ENCODE measurements around the gene DCDC2B. TPM values are rescaled to one million over a fixed set of nuclear protein-coding genes. Genes with fewer than 3 reads are reported as not detected.

DCDC2B gene
- total RNA-seq, 1 experiment from 2014 or later: 0.27 TPM

GRCh38 chr1:32186077-32186476 is 22.8 kb upstream of the DCDC2B start:
- CTCF ChIA-PET: no interaction called here
- RAD21 ChIA-PET (ENCODE audit: low non-redundant PET in 1 of 2, low total read pairs in 2 of 2, uncharacterized antibody in 2 of 2, unreplicated experiment in 2 of 2): no interaction called here
- Histone ChIP-seq H3K79me2 (ENCODE audit: insufficient read depth, low read length) (peaks cover 81% of the 10 kb centered on the region), H4K20me1 (ENCODE audit: insufficient read depth) (peaks cover 15% of the 10 kb centered on the region; the same call in 1 of the 2 replicates), H3K36me3 (ENCODE audit: control insufficient read depth in 1 of 2, insufficient read depth in 2 of 2, low read length in 2 of 2) (peaks cover 63 to 78% of the 10 kb centered on the region in 2 experiments), H3K27ac (ENCODE audit: low read depth, low read length) (no peak overlapping the region), H3K27me3 (ENCODE audit: insufficient read depth, low read length) (no peaks in the 10 kb centered on the region), H3K9ac (ENCODE audit: low read length) (no peak overlapping the region), H2AFZ (ENCODE audit: low read depth, low read length, poor library complexity, severe bottlenecking) (no peak overlapping the region), H3K9me3 (ENCODE audit: control insufficient read depth in 1 of 2, insufficient read depth in 1 of 2, low read depth in 1 of 2, low read length in 2 of 2) (no peaks in the 10 kb centered on the region), H3K4me2 (ENCODE audit: low read length) (no peak overlapping the region), H3K4me1 (ENCODE audit: control insufficient read depth in 1 of 2, insufficient read depth in 2 of 2, low read length in 2 of 2) (peaks cover 2 to 11% of the 10 kb centered on the region in 2 experiments), H3K4me3 (replicated peaks in 1 of 2; ENCODE audit: low read depth in 1 of 2, low read length in 2 of 2) (no peak overlapping the region), H3K9me2 (ENCODE audit: insufficient read depth) (no peaks in the 10 kb centered on the region)
- intact Hi-C loops (cut with micrococcal nuclease): no loop called here
- DNase-seq (ENCODE audit: low read depth, low spot score): no peak
- no peak for ATAC-seq
- BruUV-seq (replicated peaks): no TSS peak
- POLR2A ChIA-PET: no interaction called here
- TF ChIP-seq, protein P1, sequence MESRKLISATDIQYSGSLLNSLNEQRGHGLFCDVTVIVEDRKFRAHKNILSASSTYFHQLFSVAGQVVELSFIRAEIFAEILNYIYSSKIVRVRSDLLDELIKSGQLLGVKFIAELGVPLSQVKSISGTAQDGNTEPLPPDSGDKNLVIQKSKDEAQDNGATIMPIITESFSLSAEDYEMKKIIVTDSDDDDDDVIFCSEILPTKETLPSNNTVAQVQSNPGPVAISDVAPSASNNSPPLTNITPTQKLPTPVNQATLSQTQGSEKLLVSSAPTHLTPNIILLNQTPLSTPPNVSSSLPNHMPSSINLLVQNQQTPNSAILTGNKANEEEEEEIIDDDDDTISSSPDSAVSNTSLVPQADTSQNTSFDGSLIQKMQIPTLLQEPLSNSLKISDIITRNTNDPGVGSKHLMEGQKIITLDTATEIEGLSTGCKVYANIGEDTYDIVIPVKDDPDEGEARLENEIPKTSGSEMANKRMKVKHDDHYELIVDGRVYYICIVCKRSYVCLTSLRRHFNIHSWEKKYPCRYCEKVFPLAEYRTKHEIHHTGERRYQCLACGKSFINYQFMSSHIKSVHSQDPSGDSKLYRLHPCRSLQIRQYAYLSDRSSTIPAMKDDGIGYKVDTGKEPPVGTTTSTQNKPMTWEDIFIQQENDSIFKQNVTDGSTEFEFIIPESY (IDR thresholded peaks at IDR 0.05; ENCODE audit: extremely low read depth, insufficient replicate concordance, low read length): no peak
- no peak for TF ChIP-seq YY1 (IDR thresholded peaks at IDR 0.05; ENCODE audit: extremely low read depth, insufficient replicate concordance, low read depth, low read length)
- TF ChIP-seq ZFX (IDR thresholded peaks at IDR 0.05): no peak
- no peak for TF ChIP-seq ELF1 (IDR thresholded peaks at IDR 0.05; ENCODE audit: borderline replicate concordance, low read depth)
- TF ChIP-seq ATF3 (IDR thresholded peaks at IDR 0.05): no peak
- no peak for TF ChIP-seq POLR2A (IDR thresholded peaks at IDR 0.05; ENCODE audit: borderline replicate concordance, extremely low read depth, insufficient read depth, insufficient read length)
- TF ChIP-seq, protein P2, sequence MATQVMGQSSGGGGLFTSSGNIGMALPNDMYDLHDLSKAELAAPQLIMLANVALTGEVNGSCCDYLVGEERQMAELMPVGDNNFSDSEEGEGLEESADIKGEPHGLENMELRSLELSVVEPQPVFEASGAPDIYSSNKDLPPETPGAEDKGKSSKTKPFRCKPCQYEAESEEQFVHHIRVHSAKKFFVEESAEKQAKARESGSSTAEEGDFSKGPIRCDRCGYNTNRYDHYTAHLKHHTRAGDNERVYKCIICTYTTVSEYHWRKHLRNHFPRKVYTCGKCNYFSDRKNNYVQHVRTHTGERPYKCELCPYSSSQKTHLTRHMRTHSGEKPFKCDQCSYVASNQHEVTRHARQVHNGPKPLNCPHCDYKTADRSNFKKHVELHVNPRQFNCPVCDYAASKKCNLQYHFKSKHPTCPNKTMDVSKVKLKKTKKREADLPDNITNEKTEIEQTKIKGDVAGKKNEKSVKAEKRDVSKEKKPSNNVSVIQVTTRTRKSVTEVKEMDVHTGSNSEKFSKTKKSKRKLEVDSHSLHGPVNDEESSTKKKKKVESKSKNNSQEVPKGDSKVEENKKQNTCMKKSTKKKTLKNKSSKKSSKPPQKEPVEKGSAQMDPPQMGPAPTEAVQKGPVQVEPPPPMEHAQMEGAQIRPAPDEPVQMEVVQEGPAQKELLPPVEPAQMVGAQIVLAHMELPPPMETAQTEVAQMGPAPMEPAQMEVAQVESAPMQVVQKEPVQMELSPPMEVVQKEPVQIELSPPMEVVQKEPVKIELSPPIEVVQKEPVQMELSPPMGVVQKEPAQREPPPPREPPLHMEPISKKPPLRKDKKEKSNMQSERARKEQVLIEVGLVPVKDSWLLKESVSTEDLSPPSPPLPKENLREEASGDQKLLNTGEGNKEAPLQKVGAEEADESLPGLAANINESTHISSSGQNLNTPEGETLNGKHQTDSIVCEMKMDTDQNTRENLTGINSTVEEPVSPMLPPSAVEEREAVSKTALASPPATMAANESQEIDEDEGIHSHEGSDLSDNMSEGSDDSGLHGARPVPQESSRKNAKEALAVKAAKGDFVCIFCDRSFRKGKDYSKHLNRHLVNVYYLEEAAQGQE (IDR thresholded peaks at IDR 0.05; ENCODE audit: low read depth): no peak
- TF ChIP-seq RAD21 (IDR thresholded peaks at IDR 0.05; ENCODE audit: low read depth): no peak
- TF ChIP-seq, protein P3, sequence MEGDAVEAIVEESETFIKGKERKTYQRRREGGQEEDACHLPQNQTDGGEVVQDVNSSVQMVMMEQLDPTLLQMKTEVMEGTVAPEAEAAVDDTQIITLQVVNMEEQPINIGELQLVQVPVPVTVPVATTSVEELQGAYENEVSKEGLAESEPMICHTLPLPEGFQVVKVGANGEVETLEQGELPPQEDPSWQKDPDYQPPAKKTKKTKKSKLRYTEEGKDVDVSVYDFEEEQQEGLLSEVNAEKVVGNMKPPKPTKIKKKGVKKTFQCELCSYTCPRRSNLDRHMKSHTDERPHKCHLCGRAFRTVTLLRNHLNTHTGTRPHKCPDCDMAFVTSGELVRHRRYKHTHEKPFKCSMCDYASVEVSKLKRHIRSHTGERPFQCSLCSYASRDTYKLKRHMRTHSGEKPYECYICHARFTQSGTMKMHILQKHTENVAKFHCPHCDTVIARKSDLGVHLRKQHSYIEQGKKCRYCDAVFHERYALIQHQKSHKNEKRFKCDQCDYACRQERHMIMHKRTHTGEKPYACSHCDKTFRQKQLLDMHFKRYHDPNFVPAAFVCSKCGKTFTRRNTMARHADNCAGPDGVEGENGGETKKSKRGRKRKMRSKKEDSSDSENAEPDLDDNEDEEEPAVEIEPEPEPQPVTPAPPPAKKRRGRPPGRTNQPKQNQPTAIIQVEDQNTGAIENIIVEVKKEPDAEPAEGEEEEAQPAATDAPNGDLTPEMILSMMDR (IDR thresholded peaks at IDR 0.05 in 2 of 3, conservative IDR thresholded peaks at IDR 0.05 in 1 of 3; ENCODE audit: borderline replicate concordance in 1 of 3, insufficient read depth in 1 of 3, low read depth in 2 of 3, low read length in 2 of 3): no peak

All from HCT116 (cell line).